ENCODE measurements around the gene KRTAP4-16.

GRCh38 chr17:41150026-41150425, 48.0 kb upstream of the KRTAP4-16 start:
- TF ChIP-seq POLR2A (IDR thresholded peaks at IDR 0.05) (no peak), CTCF (IDR thresholded peaks at IDR 0.05) (no peak), EP300 (IDR thresholded peaks at IDR 0.05) (no peak)

Measured in tibial nerve (tissue), 4 donors.